Osteoblast (primary cell): ENCODE data around the gene EXOC3. TPM values are rescaled to one million over a fixed set of nuclear protein-coding genes. Genes with fewer than 3 reads are reported as not detected.

Source experiments
- DNase-seq: peaks from one replicate; pipeline ENCODE4 v3.0.0; 2011; ENCODE audit warnings: low spot score, mixed read lengths; ENCODE audit not compliant: insufficient read length; ENCODE audit errors: missing footprints
- H2AFZ ChIP-seq: 2 replicates; pipeline ENCODE4 v1.6.0; 2011; ENCODE audit warnings: mild to moderate bottlenecking, low read length
- H3K27ac ChIP-seq: 2 replicates; pipeline ENCODE4 v1.5.1; 2011; ENCODE audit warnings: mild to moderate bottlenecking, low read depth, low read length, moderate library complexity
- H3K27me3 ChIP-seq: 2 replicates; pipeline ENCODE4 v1.6.0; 2012; ENCODE audit warnings: mild to moderate bottlenecking, control low read depth, inconsistent platforms, low read length, moderate library complexity; ENCODE audit not compliant: insufficient read depth
- H3K36me3 ChIP-seq: 2 replicates; pipeline ENCODE4 v1.5.1; 2011; ENCODE audit warnings: mild to moderate bottlenecking, low read length, control low read depth, moderate library complexity; ENCODE audit not compliant: insufficient read depth
- H3K4me1 ChIP-seq: 2 replicates; pipeline ENCODE4 v1.5.1; 2011; ENCODE audit warnings: mild to moderate bottlenecking, low read length, control low read depth, moderate library complexity; ENCODE audit not compliant: insufficient read depth
- H3K4me2 ChIP-seq: 2 replicates; pipeline ENCODE4 v1.6.0; 2011; ENCODE audit warnings: mild to moderate bottlenecking, low read length; ENCODE audit not compliant: insufficient read depth
- H3K4me3 ChIP-seq: fragments of 200-600 bp; sonication (generic); 3 replicates; pipeline ENCODE4 v1.5.1; 2012; ENCODE audit warnings: mild to moderate bottlenecking, low read length, inconsistent platforms; ENCODE audit not compliant: insufficient read depth
- H3K79me2 ChIP-seq: 2 replicates; pipeline ENCODE4 v1.6.0; 2012; ENCODE audit warnings: mild to moderate bottlenecking, low read length, control low read depth, inconsistent platforms; ENCODE audit not compliant: insufficient read depth
- H3K9me3 ChIP-seq: 2 replicates; pipeline ENCODE4 v1.5.1; 2011; ENCODE audit warnings: low read depth, low read length, control low read depth
- H4K20me1 ChIP-seq: 2 replicates; pipeline ENCODE4 v1.6.0; 2012; ENCODE audit warnings: mild to moderate bottlenecking, low read length, control low read depth; ENCODE audit not compliant: insufficient read depth
- CTCF ChIP-seq: IDR thresholded peaks from 2 replicates; pipeline ENCODE4 v1.5.1; 2011; ENCODE audit warnings: mild to moderate bottlenecking, low read depth, low read length, moderate library complexity; ENCODE audit errors: extremely low read depth
- total RNA-seq: library from RNA; depleted of rRNA; stranded (reverse); fragments of >200 nt; gene quantifications from 2 replicates; pipeline ENCODE4 v1.2.3, GENCODE V29; 2012

Gene EXOC3
- total RNA-seq, 1 donor: 49.2 TPM

- H3K27ac ChIP-seq: no peak overlapping the region
- H3K9me3 ChIP-seq: no peaks in the 10 kb centered on the region
- no peak overlapping the region for H2AFZ ChIP-seq
- peaks cover 22% of the 10 kb centered on the region for H4K20me1 ChIP-seq
- DNase-seq: peak; percentile 86
- H3K4me3 ChIP-seq: peak overlapping the region; percentile 83
- peaks cover 22% of the 10 kb centered on the region for H3K36me3 ChIP-seq
- H3K4me2 ChIP-seq: peak overlapping the region; percentile 90
- TF ChIP-seq CTCF: no peak
- H3K4me1 ChIP-seq: peaks cover 12% of the 10 kb centered on the region
- peaks cover 14% of the 10 kb centered on the region for H3K27me3 ChIP-seq
- peaks cover 20% of the 10 kb centered on the region for H3K79me2 ChIP-seq
Observed at GRCh38 chr5:470961-471749, 28.2 kb downstream of the EXOC3 start.

- H4K20me1 ChIP-seq: peaks cover 22% of the 10 kb centered on the region
- H3K36me3 ChIP-seq: peaks cover 20% of the 10 kb centered on the region
- TF ChIP-seq CTCF: no peak
- peaks cover 20% of the 10 kb centered on the region for H3K79me2 ChIP-seq
- peaks cover 19% of the 10 kb centered on the region for H3K27me3 ChIP-seq
- H3K4me3 ChIP-seq: peak overlapping the region; percentile 83
- H3K27ac ChIP-seq: no peak overlapping the region
- H3K4me1 ChIP-seq: peaks cover 12% of the 10 kb centered on the region
- DNase-seq: peak; percentile 78
- no peak overlapping the region for H2AFZ ChIP-seq
- peak overlapping the region; percentile 90 for H3K4me2 ChIP-seq
- H3K9me3 ChIP-seq: no peaks in the 10 kb centered on the region
Observed at GRCh38 chr5:471750-472058, 28.7 kb downstream of the EXOC3 start.

- DNase-seq: peak; percentile 98
- H3K4me1 ChIP-seq: peaks cover 12% of the 10 kb centered on the region
- H3K27me3 ChIP-seq: peaks cover 24% of the 10 kb centered on the region
- H3K4me3 ChIP-seq: peak overlapping the region; percentile 83
- H3K79me2 ChIP-seq: peaks cover 20% of the 10 kb centered on the region
- peaks cover 25% of the 10 kb centered on the region for H4K20me1 ChIP-seq
- H2AFZ ChIP-seq: peak overlapping the region; percentile 47
- peaks cover 17% of the 10 kb centered on the region for H3K36me3 ChIP-seq
- H3K27ac ChIP-seq: peak overlapping the region; percentile 61
- TF ChIP-seq CTCF: no peak
- H3K4me2 ChIP-seq: peak overlapping the region; percentile 90
- H3K9me3 ChIP-seq: no peaks in the 10 kb centered on the region
Observed at GRCh38 chr5:472076-472655, 29.2 kb downstream of the EXOC3 start.

- H3K79me2 ChIP-seq: peaks cover 20% of the 10 kb centered on the region
- H3K9me3 ChIP-seq: no peaks in the 10 kb centered on the region
- peaks cover 17% of the 10 kb centered on the region for H3K36me3 ChIP-seq
- peak overlapping the region; percentile 83 for H3K4me3 ChIP-seq
- peaks cover 30% of the 10 kb centered on the region for H4K20me1 ChIP-seq
- peaks cover 28% of the 10 kb centered on the region for H3K27me3 ChIP-seq
- H3K4me2 ChIP-seq: peak overlapping the region; percentile 90
- peak overlapping the region; percentile 61 for H3K27ac ChIP-seq
- peak overlapping the region; percentile 47 for H2AFZ ChIP-seq
- H3K4me1 ChIP-seq: peaks cover 12% of the 10 kb centered on the region
- no peak for TF ChIP-seq CTCF
- DNase-seq: peak; percentile 100
Observed at GRCh38 chr5:472656-473550, 29.9 kb downstream of the EXOC3 start.
